Measurements from ENCODE around the gene OTX2.

DNA sequence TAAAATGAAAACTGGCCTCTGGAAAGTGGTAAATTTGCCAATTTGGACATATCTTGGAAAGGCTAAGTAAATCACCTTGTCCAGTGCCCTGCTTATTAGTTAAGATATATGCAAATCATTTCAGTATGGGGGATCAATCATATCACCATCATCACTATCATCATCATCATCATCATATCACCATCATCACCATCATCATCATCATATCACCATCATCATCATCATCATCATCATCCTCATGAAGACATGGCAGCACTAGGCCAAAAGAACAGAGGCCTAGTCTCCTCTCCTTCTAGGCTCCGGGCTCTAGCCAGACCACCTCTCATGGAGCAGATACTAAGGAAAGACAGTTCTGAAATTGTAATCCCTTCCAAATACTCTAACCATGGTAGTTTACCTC, 20.3 kb downstream of the OTX2 start:
- TF ChIP-seq EZH2phosphoT487 (IDR thresholded peaks at IDR 0.05; ENCODE audit: borderline replicate concordance, low read depth) (no peak), EP300 (IDR thresholded peaks at IDR 0.05; ENCODE audit: borderline replicate concordance in 1 of 2, low read depth in 1 of 2, low read length in 1 of 2) (no peak), RAD21 (IDR thresholded peaks at IDR 0.05; ENCODE audit: low read length) (no peak), YY1 (IDR thresholded peaks at IDR 0.05; ENCODE audit: low read depth) (no peak), CHD2 (IDR thresholded peaks at IDR 0.05; ENCODE audit: low read length, partially characterized antibody) (no peak), MAX (IDR thresholded peaks at IDR 0.05; ENCODE audit: low read depth) (no peak), NRF1 (IDR thresholded peaks at IDR 0.05; ENCODE audit: low read depth, low read length) (no peak), TAF1 (IDR thresholded peaks at IDR 0.05; ENCODE audit: borderline replicate concordance, low read depth, low read length) (no peak), SMC3 (IDR thresholded peaks at IDR 0.05; ENCODE audit: low read depth, low read length) (no peak), RFX5 (IDR thresholded peaks at IDR 0.05; ENCODE audit: low read length) (no peak), POLR2AphosphoS5 (IDR thresholded peaks at IDR 0.05; ENCODE audit: low read depth, low read length) (no peak), ZBTB33 (IDR thresholded peaks at IDR 0.05; ENCODE audit: borderline replicate concordance, low read depth) (no peak), USF2 (IDR thresholded peaks at IDR 0.05; ENCODE audit: borderline replicate concordance, low read depth, low read length) (no peak)
- TF ChIP-seq, protein P1, sequence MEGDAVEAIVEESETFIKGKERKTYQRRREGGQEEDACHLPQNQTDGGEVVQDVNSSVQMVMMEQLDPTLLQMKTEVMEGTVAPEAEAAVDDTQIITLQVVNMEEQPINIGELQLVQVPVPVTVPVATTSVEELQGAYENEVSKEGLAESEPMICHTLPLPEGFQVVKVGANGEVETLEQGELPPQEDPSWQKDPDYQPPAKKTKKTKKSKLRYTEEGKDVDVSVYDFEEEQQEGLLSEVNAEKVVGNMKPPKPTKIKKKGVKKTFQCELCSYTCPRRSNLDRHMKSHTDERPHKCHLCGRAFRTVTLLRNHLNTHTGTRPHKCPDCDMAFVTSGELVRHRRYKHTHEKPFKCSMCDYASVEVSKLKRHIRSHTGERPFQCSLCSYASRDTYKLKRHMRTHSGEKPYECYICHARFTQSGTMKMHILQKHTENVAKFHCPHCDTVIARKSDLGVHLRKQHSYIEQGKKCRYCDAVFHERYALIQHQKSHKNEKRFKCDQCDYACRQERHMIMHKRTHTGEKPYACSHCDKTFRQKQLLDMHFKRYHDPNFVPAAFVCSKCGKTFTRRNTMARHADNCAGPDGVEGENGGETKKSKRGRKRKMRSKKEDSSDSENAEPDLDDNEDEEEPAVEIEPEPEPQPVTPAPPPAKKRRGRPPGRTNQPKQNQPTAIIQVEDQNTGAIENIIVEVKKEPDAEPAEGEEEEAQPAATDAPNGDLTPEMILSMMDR (IDR thresholded peaks at IDR 0.05) = no peak
